Panc1 (cell line): ENCODE data around the gene MYBBP1A. TPM values are rescaled to one million over a fixed set of nuclear protein-coding genes. Genes with fewer than 3 reads are reported as not detected.
"Not testable (repeated sequence)": the region's sequence is repeated elsewhere in the genome, so short reads cannot be mapped to it uniquely, and the experiment has no call there.

Experiments used
- ATAC-seq: fragments of 200-7000 bp; cut with Tn5 transposase; 2 replicates; pipeline ENCODE4 v1.9.1; 2020; ENCODE audit warnings: mild to moderate bottlenecking, moderate library complexity
- BruUV-seq: library from RNA; stranded (reverse); fragments of 400-500 nt; replicated peaks from 2 replicates; lab custom pipeline; 2021; lab: Mats Ljungman, UMichigan
- CTCF ChIA-PET: fragments of 300-600 bp; sonication (Branson Sonifier 250); formaldehyde crosslinking; loops from one replicate; lab custom pipeline; 2022; ENCODE audit warnings: antibody characterized with exemption; lab: Charles Lee
- POLR2A ChIA-PET: fragments of 300-600 bp; sonication (Branson Sonifier 250); formaldehyde crosslinking; loops from one replicate; lab custom pipeline; 2022; ENCODE audit warnings: antibody characterized with exemption; lab: Charles Lee
- DNase-seq: peaks from one replicate; pipeline ENCODE4 v3.0.0-alpha.2; 2010; ENCODE audit warnings: low read depth, low spot score
- H3K27ac ChIP-seq: 2 replicates; pipeline ENCODE4 v1.5.1; 2011; ENCODE audit warnings: mild to moderate bottlenecking, low read length, inconsistent platforms
- H3K27me3 ChIP-seq: fragments of 200-500 bp; sonication (Bioruptor generic); 2 replicates; pipeline ENCODE4 v1.6.0; 2014; ENCODE audit warnings: low read length, inconsistent platforms; ENCODE audit not compliant: control insufficient read depth, insufficient read depth
- H3K36me3 ChIP-seq: fragments of 200-500 bp; sonication (Bioruptor generic); 2 replicates; pipeline ENCODE4 v1.5.1; 2014; ENCODE audit warnings: inconsistent platforms, mild to moderate bottlenecking, low read length, moderate library complexity; ENCODE audit not compliant: control insufficient read depth, insufficient read depth
- H3K4me1 ChIP-seq: 2 replicates; pipeline ENCODE4 v1.5.1; 2011; ENCODE audit warnings: inconsistent platforms, mild to moderate bottlenecking, low read length, moderate library complexity; ENCODE audit not compliant: control insufficient read depth, insufficient read depth
- H3K4me3 ChIP-seq, 2 experiments: 2 replicates each; pipeline ENCODE4 v1.5.1; 2011 to 2012; ENCODE audit warnings: low read depth in 2 of 2, low read length in 2 of 2, mild to moderate bottlenecking in 2 of 2, inconsistent platforms in 1 of 2, moderate library complexity in 1 of 2
- H3K9me3 ChIP-seq: fragments of 200-500 bp; sonication (Bioruptor generic); 2 replicates; pipeline ENCODE4 v1.5.1; 2014; ENCODE audit warnings: low read depth, mild to moderate bottlenecking, inconsistent platforms, low read length, moderate library complexity; ENCODE audit not compliant: control insufficient read depth, insufficient read depth
- POLR2AphosphoS5 ChIP-seq: IDR thresholded peaks from 2 replicates; pipeline ENCODE4 v1.6.1; 2012; ENCODE audit warnings: mild to moderate bottlenecking, low read depth, low read length, moderate library complexity
- REST ChIP-seq, 2 experiments: IDR thresholded peaks; 2 replicates each; pipeline ENCODE4 v1.6.1; 2011 to 2012; ENCODE audit warnings: low read depth in 2 of 2, control low read depth in 1 of 2, low read length in 1 of 2, mild to moderate bottlenecking in 1 of 2, moderate library complexity in 1 of 2; ENCODE audit not compliant: insufficient read depth in 1 of 2
- SIN3A ChIP-seq: IDR thresholded peaks from 2 replicates; pipeline ENCODE4 v1.6.1; 2012; ENCODE audit warnings: low read depth, mild to moderate bottlenecking, low read length, moderate library complexity, borderline replicate concordance; ENCODE audit not compliant: insufficient read depth
- TCF7L2 ChIP-seq: IDR thresholded peaks from 2 replicates; pipeline ENCODE4 v1.6.1; 2011; ENCODE audit warnings: mild to moderate bottlenecking, low read depth, low read length, inconsistent platforms
- in situ Hi-C: cut with HindIII; loops from 2 replicates; pipeline ENCODE4 v1.10.0; 2016; ENCODE audit warnings: low sequenced_read_pairs, low pct_unique_long_range_greater_than_20kb
- intact Hi-C: fragments of 100-400 bp; cut with micrococcal nuclease; formaldehyde crosslinking; loops from one replicate; pipeline ENCODE4 v1.10.0; 2022; ENCODE audit not compliant: unreplicated experiment
- total RNA-seq: library from RNA; stranded (reverse); gene quantifications from one replicate; pipeline ENCODE4 v1.2.1, GENCODE V29; 2021; ENCODE audit not compliant: unreplicated experiment
- TF ChIP-seq, protein P1 (sequence below): fragments of 450-650 bp; IDR thresholded peaks from 2 replicates; pipeline ENCODE4 v1.5.1; 2017; ENCODE audit warnings: mild to moderate bottlenecking

The MYBBP1A gene
- total RNA-seq, 1 experiment from 2014 or later, result 95.6 TPM

DNA sequence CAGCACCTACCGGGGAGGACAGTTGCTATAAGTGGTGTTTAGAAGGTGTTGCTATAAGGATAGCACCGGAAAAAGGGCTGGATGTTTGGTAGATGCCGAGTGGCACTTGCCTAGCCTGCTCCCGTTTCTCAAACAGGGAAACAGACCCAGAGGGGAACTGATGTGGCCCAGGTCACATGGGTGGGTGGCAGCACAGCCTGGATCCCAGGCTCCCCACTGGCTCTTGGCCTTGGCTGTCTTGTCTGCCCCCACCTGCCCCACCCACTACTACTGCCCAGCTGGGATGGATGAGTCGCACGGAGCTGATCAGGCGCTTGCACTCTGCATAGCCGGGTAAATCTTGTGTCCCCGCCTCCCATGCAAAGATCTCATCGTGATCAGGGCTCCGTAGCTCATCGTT lies 36.3 kb upstream of the MYBBP1A start:
- no TSS peak for BruUV-seq
- Histone ChIP-seq H3K9me3 (no peaks in the 10 kb centered on the region), H3K27me3 (no peaks in the 10 kb centered on the region), H3K4me1 (no peaks in the 10 kb centered on the region), H3K4me3 (no peak overlapping the region), H3K36me3 (no peaks in the 10 kb centered on the region), H3K27ac (no peak overlapping the region)
- TF ChIP-seq POLR2AphosphoS5 (no peak), SIN3A (no peak)
- no peak for ATAC-seq
- ChIA-PET CTCF (no interaction called here), POLR2A (no interaction called here)
- no peak for DNase-seq
- intact Hi-C loops, result no loop called here
- in situ Hi-C loops, result no loop called here

GRCh38 chr17:4590981-4591453 lies 35.8 kb upstream of the MYBBP1A start:
- Histone ChIP-seq H3K36me3 (no peaks in the 10 kb centered on the region), H3K9me3 (no peaks in the 10 kb centered on the region), H3K4me1 (no peaks in the 10 kb centered on the region), H3K27ac (no peak overlapping the region), H3K4me3 (no peak overlapping the region), H3K27me3 (no peaks in the 10 kb centered on the region)
- DNase-seq (no peak), ATAC-seq (no peak)
- CTCF ChIA-PET, result no interaction called here
- in situ Hi-C loops, result no loop called here
- intact Hi-C loops, result no loop called here
- BruUV-seq, result no TSS peak
- TF ChIP-seq TCF7L2 (no peak), SIN3A (no peak), POLR2AphosphoS5 (no peak), REST (IDR thresholded peaks at IDR 0.05; ENCODE audit: insufficient read depth in 1 of 2, low read depth in 2 of 2, low read length in 1 of 2) (no peak)
- TF ChIP-seq, protein P1, sequence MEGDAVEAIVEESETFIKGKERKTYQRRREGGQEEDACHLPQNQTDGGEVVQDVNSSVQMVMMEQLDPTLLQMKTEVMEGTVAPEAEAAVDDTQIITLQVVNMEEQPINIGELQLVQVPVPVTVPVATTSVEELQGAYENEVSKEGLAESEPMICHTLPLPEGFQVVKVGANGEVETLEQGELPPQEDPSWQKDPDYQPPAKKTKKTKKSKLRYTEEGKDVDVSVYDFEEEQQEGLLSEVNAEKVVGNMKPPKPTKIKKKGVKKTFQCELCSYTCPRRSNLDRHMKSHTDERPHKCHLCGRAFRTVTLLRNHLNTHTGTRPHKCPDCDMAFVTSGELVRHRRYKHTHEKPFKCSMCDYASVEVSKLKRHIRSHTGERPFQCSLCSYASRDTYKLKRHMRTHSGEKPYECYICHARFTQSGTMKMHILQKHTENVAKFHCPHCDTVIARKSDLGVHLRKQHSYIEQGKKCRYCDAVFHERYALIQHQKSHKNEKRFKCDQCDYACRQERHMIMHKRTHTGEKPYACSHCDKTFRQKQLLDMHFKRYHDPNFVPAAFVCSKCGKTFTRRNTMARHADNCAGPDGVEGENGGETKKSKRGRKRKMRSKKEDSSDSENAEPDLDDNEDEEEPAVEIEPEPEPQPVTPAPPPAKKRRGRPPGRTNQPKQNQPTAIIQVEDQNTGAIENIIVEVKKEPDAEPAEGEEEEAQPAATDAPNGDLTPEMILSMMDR, result no peak
- POLR2A ChIA-PET, result no interaction called here

DNA sequence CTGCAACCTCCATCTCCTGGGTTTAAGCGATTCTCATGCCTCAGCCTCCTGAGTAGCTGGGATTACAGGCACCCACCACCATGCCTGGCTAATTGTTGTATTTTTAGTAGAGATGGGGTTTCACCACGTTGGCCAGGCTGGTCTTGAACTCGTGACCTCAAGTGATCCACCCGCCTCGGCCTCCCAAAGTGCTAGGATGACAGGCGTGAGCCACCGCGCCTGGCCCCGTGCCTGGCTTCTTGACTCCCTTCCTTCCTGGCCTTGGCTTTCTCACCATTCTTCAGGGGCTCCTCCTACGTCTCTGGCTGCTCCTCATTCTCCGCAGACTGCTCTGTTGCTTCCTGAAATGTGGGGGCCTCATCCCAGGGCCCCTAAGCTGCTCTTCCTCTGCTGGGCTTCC lies 34.9 kb upstream of the MYBBP1A start:
- H3K36me3 ChIP-seq, in situ Hi-C loops, H3K4me1 ChIP-seq, H3K27ac ChIP-seq, DNase-seq, H3K4me3 ChIP-seq, H3K9me3 ChIP-seq, H3K27me3 ChIP-seq, ATAC-seq, intact Hi-C loops, BruUV-seq: not testable (repeated sequence)
- CTCF ChIA-PET, result interaction anchor here (0.6 kb wide), 1 partner anchor 393 kb away, joined by 3 read pairs; no protein-coding TSS in a partner anchor
- POLR2A ChIA-PET, result interaction anchor here (0.6 kb wide), 1 partner anchor 19 kb away, joined by 4 read pairs; no protein-coding TSS in a partner anchor
